GM10266 (cell line): ENCODE data around the gene UGT2B7.
A peak's percentile ranks its signal among the peaks of the same experiment; 100 is the strongest.

Experiments used
- DNase-seq: peaks from one replicate; pipeline ENCODE4 v3.0.0; 2012; ENCODE audit errors: extremely low spot score
- CTCF ChIP-seq: IDR thresholded peaks from 2 replicates; pipeline ENCODE4 v1.5.1; 2012; ENCODE audit warnings: mild to moderate bottlenecking, low read depth; ENCODE audit not compliant: control insufficient read depth, insufficient read depth; ENCODE audit errors: missing control alignments

UGT2B7 gene

GRCh38 chr4:69056921-69057550, 39.2 kb upstream of the UGT2B7 start:
- TF ChIP-seq CTCF = no peak
- DNase-seq = no peak

DNA sequence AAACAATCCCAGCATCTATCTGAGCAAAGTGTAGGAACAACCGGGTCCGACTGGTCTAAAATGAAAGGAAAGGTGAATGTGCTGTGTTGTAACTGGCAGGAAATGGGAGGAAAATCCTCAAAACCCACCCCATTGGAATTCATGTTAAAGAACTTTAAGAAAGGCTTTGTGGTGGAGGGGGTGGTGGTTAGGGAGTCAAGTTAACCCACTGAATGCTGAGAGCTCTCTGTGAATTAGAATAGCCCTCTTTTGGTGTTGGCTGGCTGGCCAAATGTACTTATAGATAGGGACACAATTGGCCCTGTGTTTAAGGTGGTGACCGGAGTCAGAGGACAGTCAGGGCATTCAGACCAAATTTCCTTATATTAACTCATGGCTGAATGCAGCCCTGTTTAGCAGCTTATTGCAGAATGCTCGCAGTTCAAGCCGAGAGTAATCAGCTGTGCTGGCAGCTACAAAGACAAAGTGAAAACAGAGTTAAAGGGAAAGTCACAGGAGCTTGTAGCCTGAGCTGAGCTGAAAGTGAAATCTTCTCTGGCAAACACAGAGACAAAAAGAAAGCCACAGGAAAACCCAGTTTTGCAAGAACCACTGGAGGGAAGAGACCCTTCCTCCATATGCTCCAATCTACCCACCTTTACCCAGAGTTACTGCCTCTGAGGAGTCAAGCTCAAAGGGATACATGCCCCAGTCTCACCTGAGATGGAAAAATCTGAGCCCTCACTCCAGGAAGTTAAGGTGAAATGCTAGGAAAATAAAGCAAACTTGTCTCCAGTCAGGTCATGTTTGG, 38.5 kb upstream of the UGT2B7 start:
- DNase-seq = no peak
- TF ChIP-seq CTCF = no peak

GRCh38 chr4:69058410-69059059, 37.7 kb upstream of the UGT2B7 start:
- no peak for TF ChIP-seq CTCF
- no peak for DNase-seq

DNA sequence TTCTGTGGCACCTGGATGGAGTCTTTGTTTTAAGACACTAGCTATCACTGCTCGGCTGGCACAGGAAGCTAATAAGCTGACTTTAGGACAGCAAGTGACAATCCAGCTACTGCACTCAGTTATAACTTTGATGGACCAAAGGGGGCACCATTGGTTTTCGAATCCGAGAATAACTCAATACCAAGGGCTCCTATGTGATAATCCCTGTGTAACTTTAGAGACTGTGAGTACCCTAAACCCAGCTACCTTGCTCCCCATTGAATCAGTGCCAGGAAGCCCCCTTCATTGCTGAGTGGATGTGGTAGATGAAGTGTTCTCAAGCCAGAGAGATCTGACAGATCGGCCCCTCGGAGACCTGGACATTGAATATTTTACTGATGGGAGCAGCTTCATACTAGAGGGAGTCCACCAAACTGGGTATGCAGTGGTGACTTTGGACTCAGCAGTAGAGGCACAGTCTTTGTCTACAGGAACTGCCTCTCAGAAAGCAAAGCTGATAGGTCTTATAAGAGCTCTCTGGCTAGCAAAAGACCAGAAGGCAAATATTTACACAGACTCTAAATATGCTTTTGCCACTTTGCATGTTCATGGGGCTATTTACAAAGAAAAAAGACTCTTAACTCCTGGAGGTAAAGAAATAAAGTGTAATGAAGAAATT, 35.5 kb upstream of the UGT2B7 start:
- DNase-seq = no peak
- TF ChIP-seq CTCF = peak; percentile 6

GRCh38 chr4:69064391-69064790, 31.9 kb upstream of the UGT2B7 start:
- DNase-seq = no peak
- TF ChIP-seq CTCF = no peak

GRCh38 chr4:69066945-69067344, 29.3 kb upstream of the UGT2B7 start:
- TF ChIP-seq CTCF = no peak
- no peak for DNase-seq

DNA sequence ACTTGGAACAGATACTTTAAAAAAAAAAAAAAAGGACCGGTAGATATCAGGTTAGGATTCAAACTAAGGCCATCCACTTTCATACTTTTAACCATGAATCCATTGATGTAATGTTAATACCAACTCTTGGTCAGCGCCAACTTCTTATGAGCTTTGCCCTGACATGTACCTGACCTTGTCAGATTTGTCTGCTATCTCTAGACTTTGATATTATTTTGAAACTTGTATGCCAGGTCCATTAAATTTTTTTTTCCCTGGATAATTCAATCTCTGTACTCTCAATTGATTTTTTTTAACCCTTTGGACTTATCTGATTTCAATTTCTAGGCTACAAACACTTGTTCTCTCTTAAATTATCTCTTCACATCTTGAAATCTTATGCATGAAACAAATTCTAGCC, 27.2 kb upstream of the UGT2B7 start:
- DNase-seq = no peak
- no peak for TF ChIP-seq CTCF
